Astrocyte of the cerebellum (primary cell): Measurements from ENCODE around the gene SLC39A6.

Experiments
- DNase-seq: peaks from one replicate; pipeline ENCODE4 v3.0.0-alpha.2; 2011; ENCODE audit warnings: low read depth
- H3K4me3 ChIP-seq: 2 replicates; pipeline ENCODE4 v1.5.1; 2011; ENCODE audit warnings: mild to moderate bottlenecking, low read depth, low read length, moderate library complexity
- in situ Hi-C: cut with HindIII; loops from 2 replicates; pipeline ENCODE4 v1.10.0; 2017; ENCODE audit warnings: low sequenced_read_pairs
- TF ChIP-seq, protein P1 (sequence below): IDR thresholded peaks from 2 replicates; pipeline ENCODE4 v1.5.1; 2012; ENCODE audit warnings: low read length, low read depth, moderate library complexity, mild to moderate bottlenecking; ENCODE audit errors: missing control alignments

SLC39A6 gene

GRCh38 chr18:36153771-36154170 is 24.6 kb upstream of the SLC39A6 start:
- DNase-seq, result no peak
- in situ Hi-C loops, result no loop called here
- TF ChIP-seq, protein P1, sequence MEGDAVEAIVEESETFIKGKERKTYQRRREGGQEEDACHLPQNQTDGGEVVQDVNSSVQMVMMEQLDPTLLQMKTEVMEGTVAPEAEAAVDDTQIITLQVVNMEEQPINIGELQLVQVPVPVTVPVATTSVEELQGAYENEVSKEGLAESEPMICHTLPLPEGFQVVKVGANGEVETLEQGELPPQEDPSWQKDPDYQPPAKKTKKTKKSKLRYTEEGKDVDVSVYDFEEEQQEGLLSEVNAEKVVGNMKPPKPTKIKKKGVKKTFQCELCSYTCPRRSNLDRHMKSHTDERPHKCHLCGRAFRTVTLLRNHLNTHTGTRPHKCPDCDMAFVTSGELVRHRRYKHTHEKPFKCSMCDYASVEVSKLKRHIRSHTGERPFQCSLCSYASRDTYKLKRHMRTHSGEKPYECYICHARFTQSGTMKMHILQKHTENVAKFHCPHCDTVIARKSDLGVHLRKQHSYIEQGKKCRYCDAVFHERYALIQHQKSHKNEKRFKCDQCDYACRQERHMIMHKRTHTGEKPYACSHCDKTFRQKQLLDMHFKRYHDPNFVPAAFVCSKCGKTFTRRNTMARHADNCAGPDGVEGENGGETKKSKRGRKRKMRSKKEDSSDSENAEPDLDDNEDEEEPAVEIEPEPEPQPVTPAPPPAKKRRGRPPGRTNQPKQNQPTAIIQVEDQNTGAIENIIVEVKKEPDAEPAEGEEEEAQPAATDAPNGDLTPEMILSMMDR, result no peak
- H3K4me3 ChIP-seq, result no peak overlapping the region

- in situ Hi-C loops, result no loop called here
- TF ChIP-seq, protein P1, result no peak
- peak; percentile 67 for DNase-seq
- H3K4me3 ChIP-seq, result no peak overlapping the region
Observed at GRCh38 chr18:36153203-36153602, 24.1 kb upstream of the SLC39A6 start.

- in situ Hi-C loops, result no loop called here
- TF ChIP-seq, protein P1, result no peak
- H3K4me3 ChIP-seq, result no peak overlapping the region
- DNase-seq, result no peak
Observed at GRCh38 chr18:36152781-36153180, 23.6 kb upstream of the SLC39A6 start.

DNA sequence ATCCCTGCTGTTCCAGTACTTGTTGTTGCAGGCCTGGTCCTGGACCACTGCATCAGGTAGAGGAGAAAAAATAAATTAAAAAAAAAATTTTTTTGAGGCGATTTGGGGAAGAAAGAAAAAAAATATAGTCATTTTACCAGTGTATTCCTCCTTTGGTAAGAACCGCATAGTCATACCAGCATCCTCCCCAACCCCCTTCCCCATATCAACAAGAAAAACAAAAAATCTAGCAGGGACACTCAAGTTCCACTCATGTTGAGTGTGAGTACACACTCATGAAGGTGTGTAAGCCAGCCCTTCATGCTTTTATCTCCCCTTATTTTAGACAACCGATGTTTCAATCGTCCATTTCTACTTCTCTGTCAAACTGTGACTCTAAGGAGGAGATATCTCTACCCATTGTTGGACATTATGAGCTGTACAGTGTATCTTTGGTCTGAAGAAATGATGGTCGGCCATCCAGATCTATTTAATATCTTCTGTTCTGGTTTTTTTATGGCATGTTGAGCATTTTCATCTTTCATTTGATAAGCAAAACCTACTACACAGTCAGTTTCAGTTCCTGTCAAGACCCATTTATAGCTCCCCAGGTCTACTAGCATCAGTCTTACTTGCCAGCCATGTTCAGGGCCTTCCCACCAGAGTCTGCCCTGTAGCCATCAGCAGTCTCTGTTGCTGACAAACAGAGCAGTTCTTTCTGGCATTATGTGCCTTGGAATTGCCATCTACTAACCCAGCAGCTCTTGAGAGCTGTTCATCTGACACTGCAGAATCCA is 20.6 kb upstream of the SLC39A6 start:
- H3K4me3 ChIP-seq, result no peak overlapping the region
- DNase-seq, result no peak
- in situ Hi-C loops, result no loop called here
- TF ChIP-seq, protein P1, result no peak

- DNase-seq, result no peak
- TF ChIP-seq, protein P1, result no peak
- H3K4me3 ChIP-seq, result no peak overlapping the region
- in situ Hi-C loops, result no loop called here
Observed at GRCh38 chr18:36143391-36143790, 14.3 kb upstream of the SLC39A6 start.

DNA sequence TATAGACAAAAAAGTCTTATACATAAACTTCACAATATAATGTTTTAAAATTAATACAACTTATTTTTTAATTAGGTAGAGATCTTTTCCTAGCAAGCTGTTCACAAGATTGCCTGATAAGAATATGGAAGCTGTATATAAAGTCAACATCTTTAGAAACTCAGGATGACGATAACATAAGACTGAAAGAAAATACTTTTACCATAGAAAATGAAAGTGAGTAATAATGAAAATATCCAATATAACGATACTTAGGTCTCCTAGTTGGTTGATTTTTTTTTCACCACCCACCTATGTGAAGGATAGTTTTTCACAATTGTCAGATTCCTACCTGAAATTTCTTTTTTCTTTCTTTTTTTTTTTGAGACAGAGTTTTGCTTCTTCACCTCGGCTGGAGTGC is 13.6 kb upstream of the SLC39A6 start:
- in situ Hi-C loops, result no loop called here
- TF ChIP-seq, protein P1, result no peak
- H3K4me3 ChIP-seq, result no peak overlapping the region
- DNase-seq, result no peak
